ENCODE measurements around the gene MT1B.

GRCh38 chr16:56631197-56631596, 20.5 kb upstream of the MT1B start:
- TF ChIP-seq JUND (IDR thresholded peaks at IDR 0.05) = no peak
- no peak for TF ChIP-seq NR2F2 (IDR thresholded peaks at IDR 0.05)
- TF ChIP-seq CTCF (IDR thresholded peaks at IDR 0.05; ENCODE audit: low read depth, low read length, missing input control) = no peak
- no peak for TF ChIP-seq MAX (IDR thresholded peaks at IDR 0.05)
- no peak for TF ChIP-seq REST (IDR thresholded peaks at IDR 0.05)
- no peak for TF ChIP-seq EGR1 (IDR thresholded peaks at IDR 0.05; ENCODE audit: low read depth in 2 of 2)
- no peak for TF ChIP-seq FOXA1 (IDR thresholded peaks at IDR 0.05)
- no peak for TF ChIP-seq TAF1 (conservative IDR thresholded peaks at IDR 0.05)
- no peak for TF ChIP-seq RAD21 (IDR thresholded peaks at IDR 0.05)
- no peak for TF ChIP-seq ZBTB33 (IDR thresholded peaks at IDR 0.05)
- TF ChIP-seq FOXA2 (IDR thresholded peaks at IDR 0.05) = no peak

All from liver (tissue), 3 donors.